NAMALWA (cell line): ENCODE data around the gene PTK7.
A peak's percentile ranks its signal among the peaks of the same experiment; 100 is the strongest.
"Not testable (repeated sequence)": the region's sequence is repeated elsewhere in the genome, so short reads cannot be mapped to it uniquely, and the experiment has no call there.

Experiments used
- DNase-seq: peaks from one replicate; pipeline ENCODE4 v3.0.0-alpha.2; 2015; ENCODE audit warnings: low spot score

PTK7 gene

DNA sequence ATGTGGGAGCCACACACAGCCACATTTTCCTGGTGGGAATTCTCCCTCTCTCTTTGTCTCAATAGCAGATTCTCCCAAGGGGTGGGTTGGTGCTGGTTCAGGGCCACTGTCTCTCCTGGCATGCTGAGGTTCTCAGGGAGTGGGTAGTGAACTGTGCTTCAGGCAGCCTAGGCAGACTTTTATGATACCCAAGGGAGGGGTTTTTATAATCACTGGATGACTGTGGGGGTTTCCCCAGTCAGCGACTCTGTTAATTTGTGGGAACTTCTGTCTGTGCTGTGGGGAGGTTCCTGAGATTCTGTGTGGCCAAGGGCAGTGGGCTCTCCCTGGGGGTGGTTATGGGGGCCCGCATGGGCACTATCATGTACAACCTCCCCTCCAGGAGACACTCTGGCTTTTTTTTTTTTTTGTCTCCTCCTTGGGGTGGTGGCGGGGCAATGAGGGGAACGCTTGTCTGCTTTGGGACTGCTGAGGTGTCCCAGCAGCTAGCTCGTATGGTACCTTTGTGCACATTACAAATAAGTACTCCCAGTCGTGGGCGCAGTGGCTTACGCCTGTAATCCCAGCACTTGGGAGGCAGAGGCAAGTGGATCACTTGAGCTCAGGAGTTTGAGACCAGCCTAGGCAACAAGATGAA lies 10.0 kb downstream of the PTK7 start:
- peak; percentile 36 for DNase-seq

DNA sequence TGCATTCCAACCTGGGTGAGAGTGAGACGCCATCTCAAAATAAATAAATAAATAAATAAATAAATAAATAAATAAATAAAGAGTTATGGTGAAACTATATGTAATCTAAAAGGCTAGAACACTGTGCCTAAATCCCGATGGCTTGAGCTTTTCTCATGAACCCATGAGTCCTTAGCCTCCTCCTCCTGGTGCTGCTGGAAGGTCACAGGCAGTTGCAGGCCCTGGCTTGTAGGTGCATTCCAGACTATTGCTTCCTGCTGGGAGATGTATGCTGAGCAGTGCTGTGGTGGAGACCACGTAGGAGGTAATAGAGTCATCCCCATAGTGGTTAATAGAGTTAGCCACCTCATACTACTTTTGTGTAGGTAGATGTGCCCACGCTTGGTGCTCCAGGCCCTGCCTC lies 12.5 kb downstream of the PTK7 start:
- no peak for DNase-seq

DNA sequence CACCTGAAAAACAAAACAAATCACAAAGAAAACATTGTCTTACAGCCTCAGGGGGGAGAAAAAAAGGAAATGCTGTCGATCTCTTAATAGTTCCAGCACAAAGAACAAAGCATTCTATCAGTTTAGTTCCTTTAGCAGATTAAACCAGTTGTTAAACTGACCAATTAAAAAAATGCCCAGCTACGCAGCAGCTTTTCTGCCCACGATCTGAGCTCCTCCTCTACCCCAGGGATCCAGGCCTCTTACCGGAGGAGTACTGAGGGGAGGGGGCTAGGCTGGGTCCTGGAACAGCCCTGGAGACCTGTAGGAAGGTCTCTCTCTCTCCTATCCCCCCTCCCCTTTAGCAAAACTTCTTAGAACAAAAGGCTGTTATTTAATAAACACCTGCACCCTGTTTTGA lies 13.4 kb downstream of the PTK7 start:
- no peak for DNase-seq

DNA sequence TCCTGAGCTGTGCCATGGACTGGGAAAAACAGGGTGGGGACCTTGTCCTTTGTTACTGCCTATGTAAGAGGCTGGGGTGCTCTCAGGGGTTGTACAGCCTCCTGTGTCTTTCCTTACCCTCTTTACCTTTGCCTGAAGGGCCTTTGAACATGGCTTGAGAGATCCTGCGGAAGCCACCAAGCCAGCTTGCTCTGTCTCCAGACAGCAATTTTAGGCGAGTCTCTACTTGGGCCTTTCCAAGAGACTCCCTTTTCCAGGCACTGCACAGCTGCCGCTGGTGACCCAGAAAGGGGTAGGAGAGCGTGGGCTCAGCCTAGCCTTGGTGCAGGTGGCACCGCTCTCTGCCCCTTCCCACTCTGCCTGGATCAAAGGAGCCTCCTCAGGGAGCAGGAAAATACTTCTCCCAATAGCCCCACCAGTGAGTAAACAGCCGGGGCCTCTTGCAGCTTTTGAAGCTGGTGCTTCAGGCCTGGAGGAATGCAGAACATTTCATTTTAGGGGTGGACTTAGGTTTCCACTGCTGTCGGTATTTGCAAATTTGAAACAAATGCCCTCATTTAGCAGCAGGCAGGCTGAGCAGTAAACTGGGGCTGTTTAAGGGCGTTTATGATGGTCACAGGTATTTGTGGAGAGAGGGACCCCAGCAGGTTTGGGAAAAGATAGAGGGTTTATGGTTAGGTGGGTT lies 13.9 kb downstream of the PTK7 start:
- DNase-seq: no peak

DNA sequence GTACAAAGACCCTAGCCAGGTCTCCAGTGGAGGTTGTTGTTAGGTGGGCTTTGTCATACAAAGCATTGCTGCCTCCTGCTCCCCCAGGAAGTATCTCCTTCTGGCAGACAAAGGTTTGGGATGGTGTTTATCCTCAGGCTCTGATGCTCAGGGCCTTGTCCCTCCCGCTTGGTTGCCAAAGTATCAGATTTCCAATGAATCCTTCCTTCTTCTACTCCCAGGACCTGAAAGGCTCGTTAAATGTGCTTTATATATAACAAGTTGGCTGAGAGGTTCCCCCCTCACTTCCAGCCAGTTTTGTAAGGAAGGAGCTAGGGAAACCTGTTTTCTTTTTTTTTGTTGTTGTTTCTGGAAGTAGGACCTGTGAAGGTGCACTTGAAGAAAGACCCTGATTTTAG lies 14.4 kb downstream of the PTK7 start:
- no peak for DNase-seq

DNA sequence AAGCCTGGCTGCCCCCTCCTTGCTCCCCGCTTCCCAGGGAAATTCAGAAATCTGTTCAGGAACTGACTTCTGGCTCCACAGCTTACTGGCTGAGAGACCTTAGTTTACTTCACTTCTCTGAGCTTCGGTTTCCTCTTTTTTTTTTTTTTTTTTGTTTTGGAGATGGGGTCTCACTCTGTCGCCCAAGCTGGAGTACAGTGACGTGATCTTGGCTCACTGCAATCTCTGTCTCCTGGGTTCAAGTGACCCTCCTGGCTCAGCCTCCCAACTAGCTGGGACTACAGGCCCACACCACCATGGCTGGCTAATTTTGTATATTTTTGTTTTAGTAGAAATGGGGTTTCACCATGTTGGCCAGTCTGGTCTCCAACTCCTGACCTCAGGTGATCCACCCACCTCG lies 14.9 kb downstream of the PTK7 start:
- DNase-seq: no peak

DNA sequence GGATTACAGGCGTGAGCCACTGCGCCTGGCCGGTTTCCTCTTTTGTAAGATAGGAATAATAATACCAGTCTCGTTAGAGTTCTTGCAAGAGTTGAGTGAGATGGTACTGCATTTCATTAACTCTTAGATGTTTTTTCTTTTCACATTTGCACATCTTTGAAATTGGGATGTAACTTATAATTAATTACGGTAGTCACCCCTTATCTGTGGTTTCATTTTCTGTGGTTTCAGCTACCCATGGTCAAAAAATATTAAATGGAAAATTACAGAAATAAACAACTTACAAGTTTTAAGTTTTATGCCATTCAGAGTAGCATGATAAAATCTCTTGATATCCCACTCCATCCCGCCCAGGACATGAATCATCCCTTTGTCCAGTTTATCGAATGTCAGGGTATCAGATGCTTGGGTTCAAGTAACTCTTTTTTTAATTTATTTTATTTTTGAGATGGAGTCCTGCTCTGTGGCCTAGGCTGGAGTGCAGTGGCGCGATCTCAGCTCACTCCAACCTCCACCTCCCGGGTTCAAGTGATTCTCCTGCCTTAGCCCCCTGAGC lies 15.4 kb downstream of the PTK7 start:
- DNase-seq: no peak

DNA sequence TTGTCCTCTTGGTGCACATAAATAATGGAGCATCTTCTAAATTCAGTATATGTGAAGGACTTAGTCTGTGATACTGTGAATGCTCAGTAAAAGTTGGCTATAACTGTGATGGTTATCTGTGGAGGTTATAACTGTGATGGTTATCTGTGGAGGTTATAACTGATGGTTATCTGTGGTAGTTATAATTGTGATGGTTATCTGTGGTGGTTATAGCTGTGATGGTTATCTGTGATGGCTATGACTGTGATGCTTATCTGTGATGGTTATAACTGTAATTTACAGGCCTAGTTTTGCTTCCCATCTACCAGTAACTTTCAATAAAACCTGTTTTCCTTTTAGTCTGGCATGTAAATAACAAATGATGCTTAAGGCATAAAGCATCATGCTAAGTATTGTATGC lies 16.5 kb downstream of the PTK7 start:
- no peak for DNase-seq

DNA sequence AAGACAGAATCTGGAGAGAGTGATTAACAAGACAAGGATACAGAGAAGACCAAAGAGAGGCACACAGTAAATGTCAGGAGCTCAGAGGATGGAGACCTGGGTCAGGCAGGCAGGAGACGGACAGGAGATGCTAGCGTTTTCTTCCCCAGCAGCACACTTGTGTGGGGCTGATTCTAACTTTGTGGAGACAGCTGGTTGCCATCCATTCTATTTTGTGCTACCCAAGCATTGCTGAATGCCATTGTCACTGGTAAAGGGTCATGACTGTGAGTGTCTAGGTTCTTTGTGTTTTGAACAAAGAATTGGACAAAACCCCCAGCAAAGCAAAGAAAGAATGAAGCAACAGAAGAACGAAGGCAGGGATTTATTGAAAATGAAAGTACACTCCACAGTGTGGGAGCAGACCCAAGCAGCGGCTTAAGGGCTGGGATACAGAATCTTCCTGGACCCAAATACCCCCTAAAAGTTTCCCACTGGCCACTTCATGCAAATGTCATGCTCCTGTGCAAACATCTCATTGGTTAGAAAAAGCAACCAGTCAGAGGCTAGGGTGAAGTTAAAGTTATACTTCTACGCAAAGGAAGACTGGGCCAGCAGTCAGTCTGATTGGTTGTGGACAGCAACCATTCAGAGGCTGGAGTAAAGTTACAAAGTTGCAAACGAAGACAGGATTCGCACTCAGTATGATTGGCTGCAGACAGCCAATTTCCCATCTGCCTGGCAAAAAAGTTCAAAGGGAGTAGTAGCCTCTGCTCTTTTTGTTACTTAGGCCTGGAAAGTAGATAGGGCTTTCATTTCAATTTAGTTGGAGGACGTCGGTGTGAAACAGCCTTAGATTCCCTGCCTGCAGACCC lies 17.5 kb downstream of the PTK7 start:
- DNase-seq: no peak

DNA sequence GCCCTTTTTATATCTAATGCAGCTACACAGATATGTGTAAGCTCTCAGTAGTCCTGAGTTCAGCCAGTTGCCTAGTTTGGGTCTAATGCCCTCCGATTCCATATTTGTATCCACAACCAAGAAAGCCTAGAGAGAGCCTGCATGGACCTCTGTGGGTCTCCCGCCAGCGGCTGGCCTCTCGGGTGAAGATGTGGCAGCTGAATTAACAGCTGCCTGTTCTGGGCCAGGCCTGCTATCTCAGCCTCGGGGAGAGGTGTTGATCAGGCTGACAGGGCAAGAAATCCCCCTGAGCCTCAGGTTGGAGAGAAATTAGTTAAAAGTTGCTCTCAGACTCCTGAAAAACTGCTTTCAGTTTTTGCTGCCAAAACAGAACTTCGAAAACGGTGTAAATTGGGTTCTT lies 19.8 kb downstream of the PTK7 start:
- DNase-seq: peak; percentile 49

DNA sequence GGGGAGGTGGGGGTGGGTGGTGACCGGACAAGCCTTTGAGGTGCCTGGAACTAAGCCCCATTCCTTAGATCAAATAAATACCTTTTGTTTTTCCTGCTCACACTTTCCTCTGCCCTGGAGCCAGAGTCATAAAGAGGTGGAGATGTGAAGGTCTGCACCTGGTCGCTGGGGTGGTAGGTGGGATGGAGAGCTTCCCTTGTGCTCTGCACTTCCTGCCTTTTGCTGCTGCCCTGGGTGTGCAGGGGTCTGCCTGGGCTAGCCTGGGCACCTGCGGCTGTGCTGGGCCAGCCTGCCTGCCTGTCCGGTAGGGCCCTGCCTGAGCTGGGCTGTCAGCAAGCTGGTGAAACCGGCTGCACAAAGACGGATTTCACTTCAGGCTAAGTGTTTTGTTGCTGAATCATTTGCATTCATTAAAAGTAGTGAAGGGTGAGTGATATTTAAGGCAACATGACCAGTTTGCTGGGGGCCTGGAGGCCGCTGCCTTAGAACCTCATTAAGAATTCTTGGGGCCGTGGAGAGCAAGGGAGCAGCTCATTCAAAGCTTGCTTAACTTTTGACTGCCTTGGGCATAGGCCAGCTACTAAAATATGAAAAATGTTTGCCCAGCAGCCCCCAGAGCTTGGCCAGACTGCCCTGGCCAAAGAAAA lies 20.5 kb downstream of the PTK7 start:
- DNase-seq: peak; percentile 70

DNA sequence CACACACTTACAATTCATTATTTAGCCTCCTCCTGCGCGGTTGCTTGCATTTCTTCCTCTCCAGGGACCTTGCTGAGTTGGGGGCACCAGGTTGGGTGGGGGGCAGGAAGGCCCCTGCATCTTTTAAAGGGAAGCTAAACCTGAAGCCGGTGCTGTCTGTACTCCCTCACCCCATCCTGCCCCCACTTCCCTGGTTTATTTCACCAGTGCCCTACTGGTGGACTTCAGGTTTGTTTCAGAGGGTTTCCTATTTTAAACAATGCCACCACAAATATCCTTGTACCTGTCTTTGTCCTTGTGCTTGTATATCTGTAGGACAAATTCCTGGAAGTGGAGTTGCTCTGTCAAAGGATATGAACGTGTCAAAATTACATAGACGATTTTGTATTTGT lies 21.0 kb downstream of the PTK7 start:
- peak; percentile 35 for DNase-seq

DNA sequence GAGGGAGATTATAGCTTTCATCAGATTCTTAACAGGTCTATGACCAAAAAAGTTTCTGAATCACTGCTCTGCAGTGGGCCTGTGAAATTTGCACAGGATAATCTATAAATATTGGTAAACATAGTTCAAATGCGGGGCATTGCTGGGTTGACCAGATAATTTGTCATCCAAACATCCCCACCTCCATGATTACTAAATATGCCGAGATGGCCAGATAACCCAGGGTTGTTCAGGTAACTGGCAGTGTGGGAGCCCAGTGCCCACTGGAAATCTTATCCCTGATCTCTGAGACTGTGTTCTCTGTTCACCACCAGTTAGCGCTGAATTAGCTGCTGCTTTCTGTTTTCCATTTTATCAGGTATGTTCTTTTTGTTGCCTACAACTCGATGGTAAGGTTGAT lies 21.4 kb downstream of the PTK7 start:
- no peak for DNase-seq

DNA sequence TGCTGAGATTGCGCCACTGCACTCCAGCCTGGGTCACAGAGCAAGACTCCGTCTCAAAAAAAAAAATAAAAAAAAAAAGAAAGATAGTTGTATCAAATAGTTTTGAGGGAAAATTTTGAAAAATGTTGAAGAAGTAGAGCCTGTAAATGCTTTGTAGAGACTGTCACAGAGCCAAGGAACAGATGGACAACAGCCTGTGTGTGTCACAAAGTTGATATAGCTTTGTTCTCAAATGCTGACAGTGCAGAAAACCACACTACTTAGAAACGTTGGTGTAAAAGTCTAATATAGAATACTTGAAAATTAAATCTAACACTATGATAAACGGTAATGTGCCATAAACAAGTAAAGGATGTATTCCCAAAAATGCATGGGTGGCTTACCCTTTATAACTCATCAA lies 25.4 kb downstream of the PTK7 start:
- DNase-seq: no peak

DNA sequence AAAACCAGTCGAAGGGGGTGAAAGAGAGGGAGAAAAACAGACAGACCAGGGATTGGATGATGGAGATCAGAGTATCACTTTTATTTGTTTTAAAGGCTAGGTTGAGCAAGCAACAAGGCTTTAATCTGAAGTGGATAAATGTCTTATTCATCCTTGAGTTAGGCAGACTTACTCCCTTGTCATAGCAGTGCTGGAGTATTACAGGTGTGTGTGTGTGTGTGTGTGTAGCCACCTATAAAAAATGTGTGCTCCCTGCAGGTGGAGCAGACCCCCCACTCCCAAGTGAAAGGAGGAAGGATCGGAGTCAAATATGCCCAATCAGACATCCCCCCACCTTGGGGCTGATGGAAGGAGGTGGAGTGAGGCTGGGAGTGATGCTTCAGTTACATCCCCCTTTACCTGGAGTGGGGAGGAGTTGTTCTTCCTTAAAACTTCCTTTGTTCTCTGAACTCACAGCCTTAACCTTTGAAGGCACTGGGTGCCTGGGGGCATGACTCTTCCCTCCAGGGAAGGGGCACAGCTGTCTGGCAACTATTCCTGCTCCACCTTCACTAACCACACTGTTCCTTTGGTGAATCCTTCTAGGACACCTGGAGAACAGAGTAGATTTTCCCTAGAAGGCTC lies 27.3 kb downstream of the PTK7 start:
- DNase-seq: no peak

DNA sequence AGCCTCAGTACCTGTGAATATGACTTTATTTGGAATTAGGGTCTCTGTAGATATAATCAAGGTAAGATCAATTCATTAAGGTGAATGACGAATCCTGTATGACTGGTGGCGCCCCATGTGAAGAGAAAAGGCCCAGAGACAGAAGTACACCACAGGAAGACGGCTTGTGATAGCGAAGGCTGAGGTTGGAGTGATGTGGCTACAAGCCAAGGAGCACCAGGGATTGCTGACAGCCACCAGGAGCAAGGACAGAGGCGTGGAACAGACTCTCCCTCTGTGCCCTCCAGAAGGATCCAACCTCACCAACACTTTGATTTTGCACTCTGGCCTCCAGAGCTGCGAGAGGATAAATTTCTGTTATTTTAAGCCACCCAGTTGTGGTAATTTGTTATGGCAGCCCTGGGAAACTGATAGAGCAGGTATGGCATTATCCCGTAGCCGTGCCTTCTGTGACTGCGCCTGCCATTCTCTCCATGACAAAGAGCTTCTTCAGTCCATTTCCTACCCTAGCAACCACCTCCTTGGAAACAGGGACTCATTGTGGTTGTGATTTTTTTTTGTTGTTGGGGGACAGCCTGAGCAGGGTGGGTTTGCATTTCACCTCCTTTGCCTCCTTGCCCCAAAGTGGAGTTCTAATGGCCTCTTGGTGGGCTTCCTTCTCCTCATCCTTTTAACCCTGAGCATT lies 29.6 kb downstream of the PTK7 start:
- no peak for DNase-seq

DNA sequence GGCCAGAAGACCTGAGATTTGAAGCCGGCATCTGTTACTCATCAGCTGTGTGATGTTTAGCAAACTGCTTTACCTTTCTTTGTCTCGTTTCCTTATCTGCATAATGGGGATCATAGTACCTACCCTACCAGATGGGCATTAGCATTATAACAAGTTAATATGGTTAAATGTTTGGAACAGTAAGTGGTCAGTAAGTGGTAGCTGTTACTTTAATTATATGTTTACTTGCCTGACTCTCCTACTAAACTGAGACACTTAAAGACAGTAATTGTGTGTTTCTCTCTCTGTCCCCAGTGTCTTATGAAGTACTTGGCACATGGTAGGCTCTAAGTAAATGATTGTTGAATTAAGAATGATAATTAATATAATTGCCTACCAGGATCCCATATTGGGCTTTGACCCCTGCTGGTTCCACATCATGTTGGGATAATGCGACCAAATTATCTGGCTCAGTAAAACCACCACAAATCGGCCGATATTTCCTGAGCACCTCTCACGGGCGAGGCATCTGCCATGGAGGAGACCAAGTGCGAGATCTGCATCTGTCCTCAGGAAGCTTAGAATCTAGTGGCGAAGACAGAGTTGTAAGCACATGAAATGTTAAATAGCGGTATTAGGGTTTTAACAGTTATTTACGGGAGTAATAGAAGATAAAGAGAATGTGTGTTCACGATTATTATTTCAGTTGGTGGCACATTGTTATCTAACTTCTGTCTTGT lies 31.4 kb downstream of the PTK7 start:
- DNase-seq: no peak

DNA sequence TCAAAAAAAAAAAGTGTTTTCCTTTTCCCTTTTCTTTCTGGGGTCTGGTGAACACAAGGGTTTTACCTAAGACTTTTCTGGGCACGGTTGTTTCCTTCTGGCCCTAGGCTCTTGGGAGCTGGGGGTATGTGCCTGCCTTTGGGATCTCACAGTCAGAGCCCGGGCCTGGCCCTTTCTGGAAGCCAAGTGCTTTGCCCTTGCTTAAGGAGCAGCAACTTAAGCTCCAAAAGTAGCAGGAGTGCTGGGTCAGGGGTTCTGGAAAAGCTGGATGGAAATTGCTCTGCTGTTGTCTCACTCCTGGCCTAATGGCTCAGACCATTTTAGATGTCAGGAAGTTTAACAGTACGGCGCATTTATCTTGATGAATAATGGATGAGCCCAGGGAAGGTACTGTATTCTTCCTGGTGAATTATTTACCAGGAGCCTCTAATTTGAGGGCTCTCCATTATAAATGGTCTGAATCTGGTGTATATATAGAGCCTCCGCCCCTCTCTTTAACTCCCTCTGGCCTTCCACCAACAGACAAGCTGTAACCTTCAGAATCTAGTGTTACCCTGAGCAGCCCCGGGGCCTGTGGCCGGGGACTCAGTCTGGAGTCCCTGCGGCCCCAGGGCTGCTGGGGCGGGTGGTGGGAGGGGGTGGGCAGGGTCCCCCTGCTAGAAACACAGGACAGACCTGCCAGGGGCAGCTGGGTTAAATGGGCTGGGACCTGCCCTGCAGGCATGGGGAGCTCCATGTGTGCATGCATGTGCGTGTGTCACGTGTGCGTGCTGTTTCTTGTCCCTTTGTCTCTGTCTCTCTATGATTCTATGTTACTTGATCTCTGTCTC lies 37.5 kb downstream of the PTK7 start:
- DNase-seq: no peak

DNA sequence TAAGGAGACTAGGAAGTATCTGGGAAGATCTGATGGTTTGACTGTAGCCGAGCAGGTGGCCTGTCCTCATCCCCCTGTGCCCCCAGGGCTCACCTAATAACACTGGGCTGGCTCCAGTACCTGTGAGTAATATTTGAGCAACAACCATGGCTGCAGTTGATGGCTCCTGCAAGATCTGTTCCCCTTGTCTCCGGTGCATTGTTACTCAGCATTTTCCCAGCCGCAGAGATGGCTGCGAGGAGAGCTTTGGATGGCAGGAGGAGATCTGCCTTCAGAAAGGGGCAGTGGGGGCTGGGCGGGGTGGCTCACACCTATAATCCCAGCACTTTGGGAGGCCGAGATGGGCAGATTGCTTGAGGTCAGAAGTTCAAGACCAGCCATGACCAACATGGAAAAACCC lies 39.3 kb downstream of the PTK7 start:
- no peak for DNase-seq

DNA sequence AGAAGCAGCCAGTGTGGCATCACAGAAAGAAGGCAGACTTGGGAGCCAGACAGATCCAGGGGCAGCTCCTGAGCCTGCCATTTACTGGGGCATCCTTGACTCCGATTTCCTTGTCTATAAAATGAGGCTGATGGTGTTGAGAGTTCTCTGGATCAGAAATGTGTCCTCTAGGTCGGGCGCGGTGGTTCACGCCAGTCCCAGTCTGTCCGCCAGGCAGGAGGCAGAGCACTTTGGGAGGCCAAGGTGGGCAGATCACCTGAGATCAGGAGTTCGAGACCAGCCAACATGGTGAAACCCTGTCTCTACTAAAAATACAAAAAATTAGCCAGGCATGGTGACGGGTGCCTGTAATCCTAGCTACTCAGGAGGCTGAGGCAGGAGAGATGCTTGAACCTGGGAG lies 41.4 kb downstream of the PTK7 start:
- DNase-seq: not testable (repeated sequence)
